Stimulated activated CD8-positive, alpha-beta memory T cell treated with anti-CD3 and anti-CD28 coated beads, Interleukin-2, amount 100 ng/mL, for 1 hour (primary cell): ENCODE results near the gene OR2J1.
"Not testable (repeated sequence)": the region's sequence is repeated elsewhere in the genome, so short reads cannot be mapped to it uniquely, and the experiment has no call there.

ENCODE experiments used
- DNase-seq, 2 donors: peaks; one replicate each; pipeline ENCODE4 v3.0.0-alpha.2; 2020; ENCODE audit warnings: low read depth in 2 of 2

OR2J1 gene

DNA sequence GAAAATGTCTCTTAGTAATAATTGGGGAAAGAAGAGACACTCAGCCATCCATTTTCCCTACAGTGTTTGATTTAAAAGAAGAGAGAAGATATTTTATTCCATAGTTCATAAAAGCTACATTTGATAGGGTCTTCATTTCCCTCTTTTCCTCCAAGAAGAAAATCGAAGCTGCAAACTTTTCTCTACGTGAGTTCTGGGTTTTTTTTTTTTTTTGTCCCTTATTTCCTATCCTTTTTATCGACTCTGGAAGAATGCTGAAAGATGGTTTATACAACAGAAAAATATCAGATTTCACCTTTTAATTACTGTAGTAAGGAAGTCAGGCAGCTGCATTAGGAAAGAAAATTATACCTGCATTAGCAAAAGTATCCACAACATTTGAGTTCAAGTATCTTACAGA lies at the start of gene OR2J1:
Gene OR2J1 (plus strand): TSS at position 301 of the 400 bp plus-strand sequence. CDS start 1,453 bp downstream, outside the sequence.
- no peak for DNase-seq

- DNase-seq: no peak
Measured at GRCh38 chr6:29051680-29052079, 47.6 kb upstream of the OR2J1 start.

GRCh38 chr6:29071831-29072723 lies 27.2 kb upstream of the OR2J1 start:
- no peak for DNase-seq

DNA sequence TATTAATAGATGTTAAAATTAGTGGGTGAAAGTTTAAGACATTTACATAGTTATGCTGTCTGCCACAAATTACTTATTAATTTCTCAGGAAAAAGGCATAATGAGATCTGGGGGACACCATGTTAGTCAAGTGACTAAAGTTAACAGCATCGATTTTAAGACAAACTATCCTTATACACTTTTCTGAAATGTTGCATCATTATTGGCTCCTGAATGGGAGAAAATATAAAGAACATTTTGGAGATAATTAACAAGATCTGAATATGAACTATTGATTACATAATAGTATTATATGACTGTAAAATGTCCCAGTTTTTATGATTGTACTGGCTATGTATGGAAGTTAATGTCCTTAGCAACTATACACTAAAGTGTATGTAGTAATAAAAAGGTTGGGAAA lies 20.1 kb upstream of the OR2J1 start:
- no peak for DNase-seq

DNA sequence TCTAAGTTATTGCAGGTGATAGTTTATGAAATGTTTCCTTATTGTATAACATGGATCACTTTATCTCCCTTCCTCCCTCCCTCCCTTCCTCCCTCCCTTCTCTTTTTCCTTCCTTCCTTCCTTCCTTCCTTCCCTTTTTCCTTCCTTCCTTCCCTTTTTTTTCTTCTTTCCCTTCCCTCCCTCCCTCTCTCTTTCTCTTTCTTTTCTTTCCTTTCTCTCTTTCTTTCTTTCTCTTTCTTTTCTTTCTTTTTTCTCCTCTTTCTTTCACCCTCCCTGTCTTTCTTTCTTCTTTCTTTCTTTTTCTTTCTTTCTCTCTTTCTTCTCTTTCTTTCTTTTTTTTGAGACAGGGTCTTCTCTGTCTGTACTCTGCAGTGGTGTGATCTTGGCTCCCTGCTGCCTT lies 18.0 kb upstream of the OR2J1 start:
- no peak for DNase-seq

DNA sequence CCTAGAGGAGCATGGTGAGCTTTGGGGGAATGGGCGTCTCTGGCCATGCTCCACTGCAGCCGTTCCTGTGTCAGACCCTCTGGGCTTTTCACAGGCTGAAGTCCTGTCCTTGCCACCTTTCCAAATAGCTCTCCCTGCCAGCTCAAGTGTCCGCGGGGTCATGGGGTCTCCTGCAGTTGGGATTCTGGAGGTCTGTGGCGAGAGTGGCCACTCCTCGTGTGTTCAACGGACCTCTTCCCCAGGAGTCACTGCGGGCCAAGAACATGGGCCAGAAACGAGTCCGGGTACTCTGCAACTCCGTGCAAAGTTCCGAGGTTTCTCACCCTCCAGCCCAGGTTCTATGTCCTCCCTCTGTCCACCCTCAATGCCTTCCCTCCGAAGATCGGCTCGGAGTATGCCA lies 16.8 kb upstream of the OR2J1 start:
- no peak for DNase-seq

DNA sequence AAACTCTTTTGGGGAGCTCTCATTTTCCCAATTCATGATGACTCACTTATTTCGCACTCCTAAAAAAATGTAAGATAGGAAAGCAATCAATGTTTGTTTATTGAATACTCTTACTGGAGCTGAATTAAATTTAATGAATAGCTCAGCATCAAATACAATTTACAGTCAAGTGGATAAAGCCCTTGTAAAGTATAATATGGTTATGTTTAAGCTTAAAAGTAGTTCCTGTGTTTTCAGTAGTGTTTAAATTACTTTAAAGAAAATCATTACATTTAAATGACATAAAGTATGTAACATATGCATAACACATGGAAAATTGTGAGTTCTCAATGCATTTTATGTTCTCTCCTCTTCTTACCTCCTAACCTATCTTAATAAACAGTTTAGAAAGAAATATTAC lies 12.1 kb upstream of the OR2J1 start, which contains the start of gene OR2B3:
Gene OR2B3 (minus strand): TSS at position 101 of the 400 bp plus-strand sequence. CDS start 65 bp downstream, at position 36.
- DNase-seq: no peak

- no peak for DNase-seq
Measured at GRCh38 chr6:29092957-29093356, 6.3 kb upstream of the OR2J1 start.

GRCh38 chr6:29097803-29098202 lies 1.5 kb upstream of the OR2J1 start:
- no peak for DNase-seq

GRCh38 chr6:29107758-29108157 lies 8.5 kb downstream of the OR2J1 start, which contains the start of gene OR2J3:
Gene OR2J3, plus strand, starts transcription at chr6:29108058. Its CDS starts 3,833 bp downstream, at chr6:29111891.
- DNase-seq: no peak

DNA sequence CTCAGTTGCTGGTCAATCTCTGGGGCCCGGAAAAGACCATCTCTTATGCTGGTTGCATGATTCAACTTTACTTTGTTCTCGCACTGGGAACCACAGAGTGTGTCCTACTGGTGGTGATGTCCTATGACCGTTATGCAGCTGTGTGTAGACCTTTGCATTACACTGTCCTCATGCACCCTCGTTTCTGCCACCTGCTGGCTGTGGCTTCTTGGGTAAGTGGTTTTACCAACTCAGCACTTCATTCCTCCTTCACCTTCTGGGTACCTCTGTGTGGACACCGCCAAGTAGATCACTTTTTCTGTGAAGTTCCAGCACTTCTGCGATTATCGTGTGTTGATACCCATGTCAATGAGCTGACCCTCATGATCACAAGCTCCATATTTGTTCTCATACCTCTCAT lies 12.8 kb downstream of the OR2J1 start:
- DNase-seq: no peak

DNA sequence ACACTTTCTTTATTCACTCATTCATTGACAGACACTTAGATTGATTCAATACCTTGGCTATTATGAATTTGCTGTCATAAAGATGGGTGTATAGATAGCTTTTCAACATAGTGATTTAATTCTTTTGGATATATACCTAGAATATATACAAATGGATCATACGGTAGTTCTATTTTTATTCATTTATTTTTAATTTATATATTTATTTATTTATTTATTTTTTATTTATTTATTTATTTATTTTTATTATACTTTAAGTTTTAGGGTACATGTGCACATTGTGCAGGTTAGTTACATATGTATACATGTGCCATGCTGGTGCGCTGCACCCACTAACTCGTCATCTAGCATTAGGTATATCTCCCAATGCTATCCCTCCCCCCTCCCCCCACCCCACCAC lies 15.7 kb downstream of the OR2J1 start:
- DNase-seq: not testable (repeated sequence)

DNA sequence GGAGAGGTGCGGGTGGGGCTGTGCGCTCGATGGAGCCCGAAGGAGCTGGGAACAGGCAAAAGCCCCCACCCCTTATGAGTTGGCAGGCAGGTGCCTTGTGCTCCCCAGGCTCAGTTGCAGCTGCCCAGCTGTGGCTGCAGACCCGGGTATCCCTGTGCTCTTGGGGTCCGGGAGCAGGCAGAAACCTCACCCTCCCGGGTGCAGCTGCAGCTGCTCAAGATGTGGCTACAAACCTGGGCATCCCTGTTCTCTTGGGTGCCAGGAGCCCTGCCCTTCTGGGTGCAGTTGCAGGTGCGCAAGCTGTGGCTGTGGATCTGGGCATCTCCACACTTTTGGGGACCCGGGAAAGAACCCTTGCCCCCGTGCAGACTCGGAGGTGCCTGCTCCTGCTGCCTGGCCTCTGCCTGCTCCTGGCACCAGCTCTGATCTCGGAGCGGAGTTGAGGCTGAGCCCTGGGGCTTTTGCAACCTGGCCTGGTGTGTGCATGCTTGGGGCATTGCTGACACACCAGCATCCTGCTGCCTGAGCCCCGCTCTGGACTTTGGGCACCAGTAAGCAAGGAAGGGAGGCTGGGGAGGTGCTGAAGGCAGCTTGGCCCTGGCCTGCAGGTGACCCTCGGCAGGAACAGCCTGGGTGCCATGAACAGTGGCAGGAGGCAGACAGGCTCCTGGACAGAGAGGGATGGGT lies 30.2 kb downstream of the OR2J1 start:
- no peak for DNase-seq

DNA sequence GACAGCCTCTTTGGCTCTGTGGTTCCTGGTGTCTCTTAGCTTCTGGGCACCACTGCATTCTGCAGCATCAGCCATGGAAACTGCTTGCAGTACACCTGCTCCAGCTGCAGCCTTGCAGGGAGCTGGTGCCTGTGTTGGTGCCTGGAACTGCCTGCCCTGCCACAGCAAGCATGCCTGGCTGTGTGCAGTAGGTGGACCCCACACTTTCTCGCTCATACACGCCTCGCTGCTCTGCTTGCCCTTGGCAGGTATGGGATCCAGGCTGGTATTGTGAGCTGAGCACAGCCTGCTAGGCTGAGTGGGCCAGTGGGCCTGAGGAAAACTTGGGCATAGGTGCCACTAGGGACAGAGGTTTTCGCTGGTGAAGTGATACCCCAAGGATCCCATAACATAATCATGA lies 31.4 kb downstream of the OR2J1 start:
- no peak for DNase-seq

DNA sequence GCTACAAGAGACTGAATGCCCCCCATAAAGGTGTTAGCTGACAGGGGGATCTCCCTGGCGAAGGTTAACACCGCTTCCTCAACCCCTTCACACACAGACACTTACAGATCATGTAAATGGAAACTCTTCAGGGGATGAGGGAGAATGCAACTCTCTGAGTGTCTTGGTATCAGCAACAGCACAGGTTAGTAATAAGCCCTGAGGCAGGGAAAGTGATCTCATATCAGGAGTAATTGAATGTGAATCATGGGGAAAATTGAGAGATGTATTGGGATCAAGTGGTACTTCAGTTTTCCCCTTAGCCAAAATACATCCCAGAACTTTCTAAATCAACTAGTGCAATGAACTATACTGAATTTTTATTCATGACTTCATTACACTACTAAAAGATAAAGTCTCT lies 32.4 kb downstream of the OR2J1 start:
- DNase-seq: no peak

GRCh38 chr6:29137724-29138123 lies 38.4 kb downstream of the OR2J1 start:
- no peak for DNase-seq

DNA sequence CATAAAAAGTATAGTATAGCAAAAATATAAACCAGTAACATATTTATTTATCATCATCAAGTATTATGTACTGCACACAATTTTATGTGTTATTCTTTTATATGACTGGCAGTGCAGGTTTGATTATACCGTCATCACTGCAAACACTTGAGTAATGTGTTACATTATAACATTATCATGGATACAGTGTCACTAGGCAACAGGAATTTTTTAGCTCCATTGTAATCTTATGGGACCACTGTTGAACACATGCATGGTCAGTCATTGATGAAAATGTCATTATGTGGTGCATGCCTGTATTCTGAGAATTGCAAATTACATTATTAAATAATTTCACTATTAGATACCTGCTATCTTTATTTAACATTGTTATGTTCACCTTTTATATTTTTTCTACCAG lies 42.3 kb downstream of the OR2J1 start:
- no peak for DNase-seq

- no peak for DNase-seq
Measured at GRCh38 chr6:29142309-29142708, 43.0 kb downstream of the OR2J1 start.

DNA sequence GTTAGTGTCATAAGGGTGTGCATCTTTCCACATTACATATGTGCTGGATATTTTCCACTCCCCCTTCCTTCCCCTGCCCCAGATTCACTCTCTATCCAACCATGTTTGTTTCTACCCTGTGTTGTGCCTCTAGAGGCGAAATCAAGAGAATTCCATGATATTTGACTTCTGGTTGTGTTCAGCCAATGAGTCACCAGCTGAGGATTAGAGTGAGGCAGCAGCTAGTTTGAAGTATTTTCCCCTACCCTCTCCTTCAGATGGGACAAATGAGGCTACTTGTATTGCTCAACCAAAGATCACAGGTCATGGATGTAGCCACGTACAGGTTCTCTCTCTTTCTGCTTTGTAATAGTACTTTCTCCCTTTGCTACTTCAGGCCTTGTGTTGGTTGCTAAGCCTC lies 46.9 kb downstream of the OR2J1 start:
- DNase-seq: no peak

GRCh38 chr6:29147074-29147473 lies 47.8 kb downstream of the OR2J1 start:
- no peak for DNase-seq

DNA sequence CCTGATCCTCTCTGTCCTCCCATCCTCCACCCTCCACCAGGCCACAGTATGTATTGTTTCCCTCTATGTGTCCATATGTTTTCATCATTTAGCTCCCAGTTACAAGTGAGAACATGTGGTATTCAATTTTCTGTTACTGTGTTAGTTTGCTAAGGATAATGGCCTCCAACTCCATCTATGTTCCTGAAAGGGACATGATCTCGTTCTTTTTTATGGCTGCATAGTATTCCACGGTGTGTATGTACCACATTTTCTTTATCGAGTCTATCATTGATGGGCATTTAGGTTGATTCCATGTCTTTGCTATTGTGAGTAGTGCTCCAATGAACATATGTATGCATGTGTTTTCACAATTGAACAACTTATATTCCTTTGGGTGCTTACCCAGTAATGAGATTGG lies 50.2 kb downstream of the OR2J1 start:
- DNase-seq: not testable (repeated sequence)
